T-helper 9 cell (primary cell): Measurements from ENCODE around the gene TTC23.
"Not testable (repeated sequence)": the region's sequence is repeated elsewhere in the genome, so short reads cannot be mapped to it uniquely, and the experiment has no call there.

Source experiments
- DNase-seq: peaks from one replicate; pipeline ENCODE4 v3.0.0-alpha.2; 2020

The TTC23 gene

GRCh38 chr15:99248000-99248715, 1.2 kb downstream of the TTC23 start:
- no peak for DNase-seq

- no peak for DNase-seq
Measured at GRCh38 chr15:99247062-99247461, 2.3 kb downstream of the TTC23 start.

GRCh38 chr15:99244306-99244705, 5.1 kb downstream of the TTC23 start:
- no peak for DNase-seq

GRCh38 chr15:99241752-99242151, 7.6 kb downstream of the TTC23 start:
- no peak for DNase-seq

- no peak for DNase-seq
Measured at GRCh38 chr15:99239545-99240198, 9.7 kb downstream of the TTC23 start.

GRCh38 chr15:99238849-99239248, 10.5 kb downstream of the TTC23 start:
- DNase-seq = no peak

- DNase-seq = not testable (repeated sequence)
Measured at GRCh38 chr15:99234160-99234559, 15.2 kb downstream of the TTC23 start.

GRCh38 chr15:99232740-99233139, 16.6 kb downstream of the TTC23 start:
- DNase-seq = no peak

GRCh38 chr15:99230867-99231266, 18.5 kb downstream of the TTC23 start:
- no peak for DNase-seq

GRCh38 chr15:99228120-99228770, 21.1 kb downstream of the TTC23 start:
- DNase-seq = no peak

- no peak for DNase-seq
Measured at GRCh38 chr15:99226802-99227201, 22.6 kb downstream of the TTC23 start.

- no peak for DNase-seq
Measured at GRCh38 chr15:99224372-99225214, 24.8 kb downstream of the TTC23 start.

GRCh38 chr15:99213187-99213811, 36.1 kb downstream of the TTC23 start:
- DNase-seq = peak; percentile 42

- no peak for DNase-seq
Measured at GRCh38 chr15:99212406-99212805, 37.0 kb downstream of the TTC23 start.

- no peak for DNase-seq
Measured at GRCh38 chr15:99211926-99212325, 37.5 kb downstream of the TTC23 start.

- DNase-seq = no peak
Measured at GRCh38 chr15:99210334-99210733, 39.0 kb downstream of the TTC23 start.

GRCh38 chr15:99209326-99209725, 40.1 kb downstream of the TTC23 start:
- no peak for DNase-seq

GRCh38 chr15:99207672-99208071, 41.7 kb downstream of the TTC23 start:
- DNase-seq = no peak

GRCh38 chr15:99202176-99202552, 47.2 kb downstream of the TTC23 start:
- DNase-seq = no peak

- DNase-seq = no peak
Measured at GRCh38 chr15:99201408-99202175, 47.8 kb downstream of the TTC23 start.

GRCh38 chr15:99197856-99198255, 51.5 kb downstream of the TTC23 start:
- DNase-seq = no peak

GRCh38 chr15:99192181-99192580, 57.2 kb downstream of the TTC23 start:
- DNase-seq = not testable (repeated sequence)
